ENCODE data around the gene ATP10A. TPM values are rescaled to one million over a fixed set of nuclear protein-coding genes. Genes with fewer than 3 reads are reported as not detected.

Gene ATP10A
- polyA plus RNA-seq, 1 of the 3 experiments (the other 2 are of a cell fraction), result not detected

DNA sequence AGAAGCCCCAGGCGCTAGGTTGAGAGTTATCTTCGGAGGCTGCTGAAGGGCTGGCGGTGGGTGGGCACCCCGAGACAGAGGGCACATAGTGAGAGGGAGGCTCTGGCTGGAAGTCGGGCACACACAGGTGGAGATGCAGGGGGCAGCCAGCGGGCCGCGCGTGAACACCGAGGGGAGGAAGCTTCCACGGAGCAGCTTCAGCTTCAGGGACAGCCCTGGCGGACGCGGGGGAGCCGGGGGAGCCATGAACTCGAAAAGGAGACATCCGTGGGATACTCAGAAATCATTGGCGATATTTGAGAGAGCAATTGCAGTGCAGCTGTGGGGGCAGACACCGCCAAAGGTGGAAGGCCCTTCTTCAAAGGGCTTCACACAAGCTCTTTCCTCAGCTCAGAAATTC is 204.6 kb downstream of the ATP10A start:
- DNase-seq, result no peak
- Histone ChIP-seq H4K20me1 (ENCODE audit: insufficient read depth) (no peaks in the 10 kb centered on the region), H3K79me2 (ENCODE audit: insufficient read depth) (no peaks in the 10 kb centered on the region), H3K36me3 (replicated peaks in 1 of 2; ENCODE audit: control insufficient read depth in 1 of 2, insufficient read depth in 2 of 2, low read length in 1 of 2) (no peaks in the 10 kb centered on the region), H3K4me1 (ENCODE audit: control insufficient read depth in 1 of 2, insufficient read depth in 2 of 2, low read depth in 1 of 2, low read length in 1 of 2) (no peaks in the 10 kb centered on the region), H3K4me2 (no peak overlapping the region), H3K27ac (ENCODE audit: low read depth in 2 of 2, low read length in 1 of 2) (no peak overlapping the region), H3F3A (replicated peaks; ENCODE audit: insufficient read depth) (no peaks in the 10 kb centered on the region), H3K9me3 (no peaks in the 10 kb centered on the region; the same call in 1 of the 2 replicates), H3K9me2 (no peaks in the 10 kb centered on the region), H3K27me3 (ENCODE audit: insufficient read depth) (no peaks in the 10 kb centered on the region), H2AFZ (ENCODE audit: low read depth) (no peak overlapping the region), H3K9ac (no peak overlapping the region), H3K4me3 (ENCODE audit: low read depth in 2 of 2, low read length in 1 of 2) (no peak overlapping the region)
- 74% methylated on average over 12 of the region's 19 CpGs for WGBS (ENCODE audit: low lambda C conversion rate)
- TF ChIP-seq USF1 (IDR thresholded peaks at IDR 0.05; ENCODE audit: borderline replicate concordance, low read depth) (no peak), FOXJ3 (CRISPR knock-in tag; IDR thresholded peaks at IDR 0.05) (no peak), IRF3 (IDR thresholded peaks at IDR 0.05; ENCODE audit: low read depth, low read length) (no peak), EP300 (IDR thresholded peaks at IDR 0.05; ENCODE audit: borderline replicate concordance in 1 of 2, low read depth in 1 of 2, low read length in 1 of 2) (no peak)
- TF ChIP-seq, protein P1, sequence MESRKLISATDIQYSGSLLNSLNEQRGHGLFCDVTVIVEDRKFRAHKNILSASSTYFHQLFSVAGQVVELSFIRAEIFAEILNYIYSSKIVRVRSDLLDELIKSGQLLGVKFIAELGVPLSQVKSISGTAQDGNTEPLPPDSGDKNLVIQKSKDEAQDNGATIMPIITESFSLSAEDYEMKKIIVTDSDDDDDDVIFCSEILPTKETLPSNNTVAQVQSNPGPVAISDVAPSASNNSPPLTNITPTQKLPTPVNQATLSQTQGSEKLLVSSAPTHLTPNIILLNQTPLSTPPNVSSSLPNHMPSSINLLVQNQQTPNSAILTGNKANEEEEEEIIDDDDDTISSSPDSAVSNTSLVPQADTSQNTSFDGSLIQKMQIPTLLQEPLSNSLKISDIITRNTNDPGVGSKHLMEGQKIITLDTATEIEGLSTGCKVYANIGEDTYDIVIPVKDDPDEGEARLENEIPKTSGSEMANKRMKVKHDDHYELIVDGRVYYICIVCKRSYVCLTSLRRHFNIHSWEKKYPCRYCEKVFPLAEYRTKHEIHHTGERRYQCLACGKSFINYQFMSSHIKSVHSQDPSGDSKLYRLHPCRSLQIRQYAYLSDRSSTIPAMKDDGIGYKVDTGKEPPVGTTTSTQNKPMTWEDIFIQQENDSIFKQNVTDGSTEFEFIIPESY (IDR thresholded peaks at IDR 0.05; ENCODE audit: borderline replicate concordance, low read depth), result no peak
- ChIA-PET CTCF (interaction anchor here (1.5 kb wide), 1 partner anchor 8 kb away, joined by 4 read pairs; no protein-coding TSS in a partner anchor), POLR2A (no interaction called here)

DNA sequence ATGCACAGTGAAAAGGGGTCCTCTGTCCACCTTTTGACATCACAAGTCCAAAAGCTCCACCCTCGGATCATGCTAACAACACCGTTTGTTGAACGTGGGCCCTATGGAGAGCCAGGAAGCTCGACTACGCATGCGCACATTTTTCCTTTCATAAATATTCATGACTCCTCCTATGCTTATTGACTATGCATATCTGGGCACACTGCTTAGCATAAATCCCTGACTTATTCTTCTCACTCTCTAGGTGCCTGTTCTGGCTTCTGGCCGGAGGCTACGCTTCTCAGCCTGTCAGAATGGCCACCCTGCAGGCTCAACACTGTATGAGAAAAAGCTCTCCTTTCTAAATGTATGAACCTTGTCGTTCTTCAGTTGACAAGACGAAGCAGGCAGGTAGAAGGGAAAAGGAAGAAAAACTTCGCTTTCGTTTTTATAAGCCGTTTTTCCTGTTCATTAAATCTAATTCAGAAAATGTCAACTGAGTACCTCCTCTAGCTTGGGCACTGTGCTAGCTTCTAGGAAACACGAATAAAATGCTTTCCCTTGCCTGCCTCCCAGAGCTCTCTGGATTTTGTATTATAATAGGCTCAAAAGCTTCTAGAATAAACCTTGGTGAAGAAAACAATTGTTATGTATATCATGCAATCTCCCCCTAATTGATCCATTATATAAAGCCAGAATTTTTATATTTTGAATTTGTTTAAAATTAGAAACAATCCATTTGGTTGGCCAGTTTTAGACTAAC is 207.7 kb downstream of the ATP10A start:
- Histone ChIP-seq H4K20me1 (ENCODE audit: insufficient read depth) (no peaks in the 10 kb centered on the region), H3K27ac (ENCODE audit: low read depth in 2 of 2, low read length in 1 of 2) (no peak overlapping the region), H3K9ac (no peak overlapping the region), H3K27me3 (ENCODE audit: insufficient read depth) (no peaks in the 10 kb centered on the region), H3K36me3 (replicated peaks in 1 of 2; ENCODE audit: control insufficient read depth in 1 of 2, insufficient read depth in 2 of 2, low read length in 1 of 2) (no peaks in the 10 kb centered on the region), H3K4me3 (ENCODE audit: low read depth in 2 of 2, low read length in 1 of 2) (no peak overlapping the region), H3K9me3 (no peaks in the 10 kb centered on the region), H3K79me2 (ENCODE audit: insufficient read depth) (no peaks in the 10 kb centered on the region), H2AFZ (ENCODE audit: low read depth) (no peak overlapping the region), H3K4me2 (no peak overlapping the region), H3K9me2 (no peaks in the 10 kb centered on the region), H3F3A (replicated peaks; ENCODE audit: insufficient read depth) (no peaks in the 10 kb centered on the region), H3K4me1 (ENCODE audit: control insufficient read depth in 1 of 2, insufficient read depth in 2 of 2, low read depth in 1 of 2, low read length in 1 of 2) (no peaks in the 10 kb centered on the region)
- 53% methylated on average over 14 of the region's 14 CpGs for WGBS (ENCODE audit: low lambda C conversion rate)
- POLR2A ChIA-PET, result no interaction called here
- no peak for DNase-seq
- CTCF ChIA-PET, result interaction anchor here (1.2 kb wide), 1 partner anchor 55 kb away, joined by 5 read pairs; no protein-coding TSS in a partner anchor
- TF ChIP-seq MAX (IDR thresholded peaks at IDR 0.05; ENCODE audit: low read depth) (no peak), FOXJ3 (CRISPR knock-in tag; IDR thresholded peaks at IDR 0.05) (no peak), YY1 (IDR thresholded peaks at IDR 0.05; ENCODE audit: low read depth) (no peak), PBX3 (IDR thresholded peaks at IDR 0.05) (no peak), ELF1 (IDR thresholded peaks at IDR 0.05) (no peak), NRF1 (IDR thresholded peaks at IDR 0.05; ENCODE audit: low read depth, low read length) (no peak), JUND (IDR thresholded peaks at IDR 0.05) (no peak), RXRA (IDR thresholded peaks at IDR 0.05; ENCODE audit: borderline replicate concordance, low read depth) (no peak), GABPA (IDR thresholded peaks at IDR 0.05; ENCODE audit: low read depth) (no peak)
- TF ChIP-seq, protein P2, sequence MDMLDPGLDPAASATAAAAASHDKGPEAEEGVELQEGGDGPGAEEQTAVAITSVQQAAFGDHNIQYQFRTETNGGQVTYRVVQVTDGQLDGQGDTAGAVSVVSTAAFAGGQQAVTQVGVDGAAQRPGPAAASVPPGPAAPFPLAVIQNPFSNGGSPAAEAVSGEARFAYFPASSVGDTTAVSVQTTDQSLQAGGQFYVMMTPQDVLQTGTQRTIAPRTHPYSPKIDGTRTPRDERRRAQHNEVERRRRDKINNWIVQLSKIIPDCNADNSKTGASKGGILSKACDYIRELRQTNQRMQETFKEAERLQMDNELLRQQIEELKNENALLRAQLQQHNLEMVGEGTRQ (IDR thresholded peaks at IDR 0.05; ENCODE audit: borderline replicate concordance, low read depth, low read length), result no peak
- TF ChIP-seq, protein P3, sequence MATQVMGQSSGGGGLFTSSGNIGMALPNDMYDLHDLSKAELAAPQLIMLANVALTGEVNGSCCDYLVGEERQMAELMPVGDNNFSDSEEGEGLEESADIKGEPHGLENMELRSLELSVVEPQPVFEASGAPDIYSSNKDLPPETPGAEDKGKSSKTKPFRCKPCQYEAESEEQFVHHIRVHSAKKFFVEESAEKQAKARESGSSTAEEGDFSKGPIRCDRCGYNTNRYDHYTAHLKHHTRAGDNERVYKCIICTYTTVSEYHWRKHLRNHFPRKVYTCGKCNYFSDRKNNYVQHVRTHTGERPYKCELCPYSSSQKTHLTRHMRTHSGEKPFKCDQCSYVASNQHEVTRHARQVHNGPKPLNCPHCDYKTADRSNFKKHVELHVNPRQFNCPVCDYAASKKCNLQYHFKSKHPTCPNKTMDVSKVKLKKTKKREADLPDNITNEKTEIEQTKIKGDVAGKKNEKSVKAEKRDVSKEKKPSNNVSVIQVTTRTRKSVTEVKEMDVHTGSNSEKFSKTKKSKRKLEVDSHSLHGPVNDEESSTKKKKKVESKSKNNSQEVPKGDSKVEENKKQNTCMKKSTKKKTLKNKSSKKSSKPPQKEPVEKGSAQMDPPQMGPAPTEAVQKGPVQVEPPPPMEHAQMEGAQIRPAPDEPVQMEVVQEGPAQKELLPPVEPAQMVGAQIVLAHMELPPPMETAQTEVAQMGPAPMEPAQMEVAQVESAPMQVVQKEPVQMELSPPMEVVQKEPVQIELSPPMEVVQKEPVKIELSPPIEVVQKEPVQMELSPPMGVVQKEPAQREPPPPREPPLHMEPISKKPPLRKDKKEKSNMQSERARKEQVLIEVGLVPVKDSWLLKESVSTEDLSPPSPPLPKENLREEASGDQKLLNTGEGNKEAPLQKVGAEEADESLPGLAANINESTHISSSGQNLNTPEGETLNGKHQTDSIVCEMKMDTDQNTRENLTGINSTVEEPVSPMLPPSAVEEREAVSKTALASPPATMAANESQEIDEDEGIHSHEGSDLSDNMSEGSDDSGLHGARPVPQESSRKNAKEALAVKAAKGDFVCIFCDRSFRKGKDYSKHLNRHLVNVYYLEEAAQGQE (IDR thresholded peaks at IDR 0.05; ENCODE audit: low read depth, low read length), result no peak
